ENCODE data around the gene MMP23B. TPM values are rescaled to one million over a fixed set of nuclear protein-coding genes. Genes with fewer than 3 reads are reported as not detected.

The MMP23B gene
- total RNA-seq, 4 donors from 2014 or later, result 0.67 to 7.8 (median 3.5) TPM

- DNase-seq, result no peak
- Histone ChIP-seq H3K27ac (no peak overlapping the region), H3K9me3 (no peaks in the 10 kb centered on the region), H3K36me3 (peaks cover 10% of the 10 kb centered on the region in 2 donors), H3K4me1 (peaks cover 0 to 10% of the 10 kb centered on the region in 2 donors), H3K27me3 (peaks cover 17% of the 10 kb centered on the region), H3K4me3 (replicated peaks in 1 of 3) (no peak overlapping the region)
- TF ChIP-seq POLR2A (IDR thresholded peaks at IDR 0.05) (no peak), CTCF (IDR thresholded peaks at IDR 0.05) (no peak)
- intact Hi-C loops (cut with DNase I), result no loop called here
- 95% methylated on average over 4 of the region's 37 CpGs; no CpG with 5 or more reads in 1 of the 2 donors for WGBS, 2 donors
These were observed 4.6 kb upstream of the MMP23B start for GRCh38 chr1:1627261-1627828.

- H3K27ac ChIP-seq, result no peak overlapping the region
- H3K36me3 ChIP-seq, result peaks cover 10% of the 10 kb centered on the region in 2 donors
- H3K27me3 ChIP-seq, result peaks cover 17% of the 10 kb centered on the region
- intact Hi-C loops (cut with DNase I), result no loop called here
- no peaks in the 10 kb centered on the region for H3K9me3 ChIP-seq
- TF ChIP-seq CTCF (IDR thresholded peaks at IDR 0.05), result no peak
- TF ChIP-seq POLR2A (IDR thresholded peaks at IDR 0.05), result no peak
- 94 to 98% methylated on average over 15 to 24 of the region's 53 CpGs for WGBS, 2 donors
- no peak overlapping the region for H3K4me3 ChIP-seq (replicated peaks in 1 of 3)
- H3K4me1 ChIP-seq, result peaks cover 0 to 10% of the 10 kb centered on the region in 2 donors
- no peak for DNase-seq
These were observed 3.9 kb upstream of the MMP23B start for GRCh38 chr1:1627829-1628753.

GRCh38 chr1:1628754-1629429, 3.1 kb upstream of the MMP23B start:
- WGBS, 2 donors, result 78 to 94% methylated on average over 4 to 20 of the region's 53 CpGs
- no peak for TF ChIP-seq CTCF (IDR thresholded peaks at IDR 0.05)
- no peak for TF ChIP-seq POLR2A (IDR thresholded peaks at IDR 0.05)
- intact Hi-C loops (cut with DNase I), result no loop called here
- H3K27me3 ChIP-seq, result peaks cover 17% of the 10 kb centered on the region
- H3K4me3 ChIP-seq (replicated peaks in 1 of 3), result no peak overlapping the region
- H3K36me3 ChIP-seq, result peaks cover 10% of the 10 kb centered on the region in 2 donors
- H3K9me3 ChIP-seq, result no peaks in the 10 kb centered on the region
- H3K27ac ChIP-seq, result no peak overlapping the region
- DNase-seq, result no peak
- peaks cover 0 to 10% of the 10 kb centered on the region in 2 donors for H3K4me1 ChIP-seq

- Histone ChIP-seq H3K9me3 (no peaks in the 10 kb centered on the region), H3K27me3 (peaks cover 17% of the 10 kb centered on the region), H3K4me3 (replicated peaks in 1 of 3) (no peak overlapping the region), H3K27ac (no peak overlapping the region), H3K36me3 (peaks cover 10% of the 10 kb centered on the region in 2 donors), H3K4me1 (peaks cover 0 to 10% of the 10 kb centered on the region in 2 donors)
- intact Hi-C loops (cut with DNase I), result no loop called here
- WGBS, 2 donors, result 76 to 78% methylated on average over 25 to 39 of the region's 48 CpGs
- DNase-seq, result peak in 1 of 2 donors; percentile 13
- TF ChIP-seq CTCF (IDR thresholded peaks at IDR 0.05) (no peak), POLR2A (IDR thresholded peaks at IDR 0.05) (no peak)
These were observed 2.4 kb upstream of the MMP23B start for GRCh38 chr1:1629430-1630190.
